Measurements from ENCODE around the gene CSF1R.

DNA sequence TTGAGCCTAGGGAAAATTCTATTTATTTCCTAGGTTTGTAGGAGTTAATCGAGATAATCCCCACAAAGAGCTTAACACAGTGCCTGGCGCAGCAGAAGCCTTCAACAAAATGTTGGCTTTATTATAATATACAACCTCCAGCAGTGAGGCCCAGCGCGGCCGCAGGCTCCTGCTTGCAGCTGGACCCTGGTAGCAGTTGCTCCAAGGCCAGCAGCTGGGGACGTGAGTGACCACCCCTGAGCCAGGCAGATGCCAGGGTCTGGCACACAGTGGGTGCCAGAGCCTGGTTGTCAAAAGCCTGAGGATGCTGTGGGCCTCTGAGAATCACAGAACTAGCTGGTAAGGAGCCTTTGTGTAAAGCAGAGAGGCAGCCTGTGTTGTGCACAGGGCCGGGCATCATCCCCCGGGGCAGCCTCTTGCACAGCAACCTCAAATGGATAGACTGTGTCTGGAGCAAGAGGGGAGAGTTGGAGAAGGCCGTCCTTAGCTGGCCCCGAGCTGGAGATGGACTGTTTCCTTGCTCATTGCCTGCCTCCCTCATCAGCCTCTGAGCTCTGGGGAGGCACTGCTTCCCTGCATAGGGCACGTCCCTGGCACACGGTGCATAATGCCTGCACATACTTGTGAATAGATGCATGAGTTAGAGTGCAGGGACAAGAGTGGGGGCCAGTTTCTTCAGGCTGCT is 17.3 kb downstream of the CSF1R start:
- no peak for TF ChIP-seq POLR2A (IDR thresholded peaks at IDR 0.05; ENCODE audit: low read depth, low read length)
- TF ChIP-seq, protein P1, sequence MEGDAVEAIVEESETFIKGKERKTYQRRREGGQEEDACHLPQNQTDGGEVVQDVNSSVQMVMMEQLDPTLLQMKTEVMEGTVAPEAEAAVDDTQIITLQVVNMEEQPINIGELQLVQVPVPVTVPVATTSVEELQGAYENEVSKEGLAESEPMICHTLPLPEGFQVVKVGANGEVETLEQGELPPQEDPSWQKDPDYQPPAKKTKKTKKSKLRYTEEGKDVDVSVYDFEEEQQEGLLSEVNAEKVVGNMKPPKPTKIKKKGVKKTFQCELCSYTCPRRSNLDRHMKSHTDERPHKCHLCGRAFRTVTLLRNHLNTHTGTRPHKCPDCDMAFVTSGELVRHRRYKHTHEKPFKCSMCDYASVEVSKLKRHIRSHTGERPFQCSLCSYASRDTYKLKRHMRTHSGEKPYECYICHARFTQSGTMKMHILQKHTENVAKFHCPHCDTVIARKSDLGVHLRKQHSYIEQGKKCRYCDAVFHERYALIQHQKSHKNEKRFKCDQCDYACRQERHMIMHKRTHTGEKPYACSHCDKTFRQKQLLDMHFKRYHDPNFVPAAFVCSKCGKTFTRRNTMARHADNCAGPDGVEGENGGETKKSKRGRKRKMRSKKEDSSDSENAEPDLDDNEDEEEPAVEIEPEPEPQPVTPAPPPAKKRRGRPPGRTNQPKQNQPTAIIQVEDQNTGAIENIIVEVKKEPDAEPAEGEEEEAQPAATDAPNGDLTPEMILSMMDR (IDR thresholded peaks at IDR 0.05; ENCODE audit: extremely low read depth in 1 of 2, insufficient read depth in 1 of 2, low read depth in 1 of 2, low read length in 2 of 2): no peak
- no peak for TF ChIP-seq MYC (IDR thresholded peaks at IDR 0.05; ENCODE audit: low read depth, low read length)
- TF ChIP-seq JUN (IDR thresholded peaks at IDR 0.05; ENCODE audit: borderline replicate concordance, insufficient read depth, insufficient read length, low read depth): no peak
- TF ChIP-seq EZH2 (IDR thresholded peaks at IDR 0.05; ENCODE audit: borderline replicate concordance, low read depth, low read length, severe bottlenecking): no peak
